Umbilical cord (tissue), 2 donors: ENCODE data around the gene CENPN. TPM values are rescaled to one million over a fixed set of nuclear protein-coding genes. Genes with fewer than 3 reads are reported as not detected.

Source experiments
- DNase-seq: peaks from one replicate; pipeline ENCODE4 v3.0.0-alpha.2; 2015; ENCODE audit warnings: low spot score
- total RNA-seq: library from RNA; depleted of rRNA; stranded (reverse); fragments of >200 nt; gene quantifications from one replicate; pipeline ENCODE4 v1.2.3, GENCODE V29; 2014; ENCODE audit warnings: low replicate concordance; ENCODE audit not compliant: insufficient read depth

Gene CENPN, protein sequence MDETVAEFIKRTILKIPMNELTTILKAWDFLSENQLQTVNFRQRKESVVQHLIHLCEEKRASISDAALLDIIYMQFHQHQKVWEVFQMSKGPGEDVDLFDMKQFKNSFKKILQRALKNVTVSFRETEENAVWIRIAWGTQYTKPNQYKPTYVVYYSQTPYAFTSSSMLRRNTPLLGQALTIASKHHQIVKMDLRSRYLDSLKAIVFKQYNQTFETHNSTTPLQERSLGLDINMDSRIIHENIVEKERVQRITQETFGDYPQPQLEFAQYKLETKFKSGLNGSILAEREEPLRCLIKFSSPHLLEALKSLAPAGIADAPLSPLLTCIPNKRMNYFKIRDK
- 14.9 TPM for total RNA-seq

DNA sequence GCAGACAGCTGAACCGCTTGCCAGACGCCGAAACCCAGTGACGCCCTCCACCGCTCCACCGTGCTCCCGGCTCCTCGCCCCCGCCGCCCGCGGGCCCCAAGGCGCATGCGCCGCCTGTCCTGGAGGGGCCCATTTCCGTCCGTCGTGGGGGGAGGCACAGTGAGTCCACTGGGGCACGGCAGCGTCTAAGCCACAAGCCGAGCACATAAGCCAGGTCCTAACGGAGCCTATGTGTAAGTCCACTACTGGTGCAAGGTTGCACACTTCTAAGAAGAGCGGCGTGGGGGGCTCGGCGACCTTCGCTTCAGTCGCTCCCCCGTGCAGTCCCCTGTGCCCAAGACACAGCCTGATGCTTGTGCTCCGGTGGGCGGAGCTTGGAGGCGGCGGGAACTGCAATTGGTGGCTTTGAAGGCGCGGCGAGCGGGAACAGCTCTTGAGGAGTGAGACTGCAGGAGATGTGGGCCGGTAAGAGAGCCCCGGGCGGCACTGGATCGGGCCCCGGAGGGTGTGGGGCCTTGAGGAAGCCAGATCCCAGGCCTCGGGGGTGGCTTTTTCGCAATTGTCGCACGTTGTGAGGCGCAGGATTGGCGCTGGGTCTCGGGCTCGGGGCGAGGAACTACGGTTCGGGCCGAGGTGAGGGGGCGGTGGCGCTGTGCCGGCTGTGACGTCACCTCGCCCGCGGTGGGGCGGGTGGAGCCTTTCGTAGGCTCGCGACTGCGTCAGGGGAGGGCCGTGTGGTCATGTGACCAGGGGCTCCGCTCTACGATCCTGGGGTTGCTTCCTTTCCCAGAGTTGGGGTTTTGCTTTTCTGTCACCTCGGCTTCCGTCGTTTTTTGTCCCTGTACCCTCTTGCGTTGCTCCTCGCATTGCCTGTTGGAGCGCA is at the start of gene CENPN, which contains the start of gene CMC2:
Gene CENPN, plus strand, starts transcription at position 402 of the 883 bp plus-strand sequence. CDS start 4,726 bp downstream, outside the sequence.
Gene CMC2, minus strand, starts transcription at position 73 of the 883 bp plus-strand sequence. CDS start 9,491 bp downstream, outside the sequence.
- peak; percentile 100 for DNase-seq

DNA sequence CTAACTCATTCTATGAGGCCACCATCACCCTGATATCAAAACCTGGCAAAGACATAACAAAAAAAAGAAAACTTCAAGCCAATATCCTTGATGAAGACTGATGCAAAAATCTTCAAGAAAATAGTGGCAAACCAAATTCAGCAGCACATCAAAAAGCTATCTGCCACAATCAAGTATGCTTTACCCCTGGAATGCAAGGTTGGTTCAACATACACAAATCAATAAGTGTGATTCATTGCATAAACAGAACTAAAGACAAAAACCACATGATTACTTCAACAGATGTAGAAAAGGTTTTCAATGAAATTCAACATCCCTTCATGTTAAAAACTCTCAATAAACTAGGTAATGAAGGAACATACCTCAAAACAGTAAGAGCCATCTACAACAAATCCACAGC is 48.7 kb upstream of the CENPN start:
- no peak for DNase-seq

DNA sequence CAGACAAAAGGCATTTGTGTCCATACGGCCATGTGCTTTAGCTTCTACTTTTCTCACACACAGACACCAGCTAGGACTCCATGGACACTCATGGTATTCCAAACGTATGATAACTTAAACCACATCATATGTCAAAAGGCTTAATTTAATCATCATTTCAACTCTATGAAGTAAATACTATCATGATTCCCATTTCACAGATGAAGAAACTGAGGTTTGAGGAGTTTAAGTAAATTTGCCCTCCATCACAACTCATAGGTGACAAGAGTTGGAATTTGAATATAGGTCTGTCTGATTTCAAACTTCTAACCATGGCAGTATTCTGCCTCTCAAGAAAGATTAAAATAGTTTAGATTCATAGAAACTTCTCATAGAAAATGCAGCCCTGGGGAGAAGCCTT is 44.1 kb upstream of the CENPN start:
- no peak for DNase-seq

DNA sequence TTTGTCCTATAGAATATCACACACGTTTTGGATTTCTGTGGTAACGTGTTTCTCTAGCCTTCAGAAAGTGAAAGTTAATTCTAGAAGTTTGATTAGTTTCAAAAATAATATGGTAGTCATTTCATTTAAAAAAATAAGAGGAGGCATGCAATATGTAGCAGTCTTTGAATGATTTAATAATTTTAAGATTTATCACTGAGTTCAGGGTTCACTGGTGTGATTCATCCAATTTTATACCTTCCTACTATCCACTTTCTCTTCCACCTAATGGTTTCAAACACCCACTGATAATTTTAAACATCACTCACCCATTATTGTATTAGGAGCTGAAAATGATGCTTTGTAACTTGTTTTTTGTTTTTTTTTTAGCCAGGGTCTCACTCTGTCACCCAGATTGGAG is 42.7 kb upstream of the CENPN start:
- DNase-seq, result no peak

DNA sequence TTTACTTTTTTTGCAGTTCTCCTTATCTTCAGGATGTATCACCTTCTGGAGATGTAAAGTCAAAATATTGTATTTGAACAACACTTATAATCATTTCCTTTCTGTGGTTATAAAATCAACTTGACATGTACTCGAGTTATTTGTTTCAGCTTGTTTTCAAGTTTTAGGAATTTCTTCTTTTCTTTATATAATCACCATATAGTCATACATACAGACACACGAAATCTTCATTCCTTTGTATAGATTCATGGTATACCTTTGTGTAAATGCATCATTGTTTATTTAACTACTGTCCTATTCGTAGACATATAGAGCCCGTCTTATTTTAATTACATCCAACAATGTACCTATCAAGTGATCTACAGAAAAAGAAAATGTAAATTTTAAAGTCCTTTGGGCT is 40.4 kb upstream of the CENPN start:
- DNase-seq, result no peak

DNA sequence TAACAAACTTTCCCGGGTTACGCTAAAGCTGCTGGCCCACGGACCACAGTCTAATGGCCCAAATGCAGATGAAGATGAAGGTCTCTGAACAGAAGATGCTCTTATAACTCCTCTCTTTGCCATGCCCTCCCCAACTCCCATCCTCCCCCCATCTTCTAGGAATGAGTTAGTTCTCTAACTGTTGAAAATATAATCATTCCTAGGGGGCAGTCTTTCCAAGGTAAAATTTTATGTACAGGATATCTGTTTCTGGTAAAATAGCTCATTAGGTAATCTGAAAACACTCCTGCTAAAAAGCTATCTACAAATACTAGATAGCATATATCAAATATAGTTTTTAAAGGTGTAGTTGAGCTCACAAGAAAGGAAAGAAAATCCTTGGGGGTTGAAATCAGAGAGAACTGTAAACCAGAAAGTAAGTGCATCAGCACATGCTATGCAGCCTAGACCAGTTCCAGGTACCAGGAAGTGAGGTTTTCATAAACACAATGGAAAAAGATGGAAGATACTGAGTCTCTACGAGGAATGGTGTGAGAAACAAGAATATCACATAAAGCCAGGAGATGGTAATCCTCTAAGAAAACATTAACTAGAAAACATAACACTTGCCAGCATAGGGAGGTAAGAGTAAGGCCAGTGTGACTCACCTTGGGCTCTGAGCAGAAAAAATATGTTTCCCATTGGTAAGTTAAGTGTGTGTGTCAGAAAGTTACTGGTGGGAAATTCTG is 38.5 kb upstream of the CENPN start:
- DNase-seq, result no peak

DNA sequence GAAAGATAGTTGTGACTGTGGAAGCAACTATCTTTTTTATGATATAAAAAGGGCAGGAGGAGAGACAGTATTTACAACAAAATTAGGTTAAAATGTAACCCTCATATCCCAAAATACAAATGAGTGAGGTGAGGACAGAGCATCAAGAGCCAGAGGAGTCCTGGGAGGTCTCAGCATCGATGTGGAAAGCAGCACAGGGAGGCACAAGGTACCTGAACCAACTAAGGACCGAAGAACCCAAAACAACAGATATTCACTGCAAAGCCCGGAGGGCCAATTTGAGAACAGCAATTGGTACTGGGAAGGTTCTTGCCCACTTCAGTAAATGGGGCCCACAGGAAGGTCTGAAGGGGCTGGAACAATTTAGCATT is 37.9 kb upstream of the CENPN start:
- DNase-seq, result no peak

DNA sequence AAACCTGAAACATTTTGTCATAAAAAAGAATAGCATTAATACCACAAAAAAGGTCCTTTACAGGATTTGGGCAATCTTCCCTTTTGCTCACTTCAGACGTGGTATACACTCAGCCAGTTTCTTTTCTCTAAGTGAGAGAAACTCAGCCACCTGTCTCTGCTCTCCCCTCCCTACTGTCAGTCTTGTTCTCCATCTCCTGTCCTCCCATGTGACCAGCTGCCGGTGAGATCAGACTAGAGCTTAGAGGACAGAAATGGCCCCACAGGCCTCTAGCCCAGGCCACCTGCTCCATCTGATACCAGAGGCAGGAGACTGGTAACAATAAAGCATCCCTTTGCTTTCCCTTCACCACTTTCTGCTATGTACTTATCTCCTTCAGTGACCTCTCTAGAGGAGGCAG is 35.2 kb upstream of the CENPN start:
- DNase-seq, result no peak

DNA sequence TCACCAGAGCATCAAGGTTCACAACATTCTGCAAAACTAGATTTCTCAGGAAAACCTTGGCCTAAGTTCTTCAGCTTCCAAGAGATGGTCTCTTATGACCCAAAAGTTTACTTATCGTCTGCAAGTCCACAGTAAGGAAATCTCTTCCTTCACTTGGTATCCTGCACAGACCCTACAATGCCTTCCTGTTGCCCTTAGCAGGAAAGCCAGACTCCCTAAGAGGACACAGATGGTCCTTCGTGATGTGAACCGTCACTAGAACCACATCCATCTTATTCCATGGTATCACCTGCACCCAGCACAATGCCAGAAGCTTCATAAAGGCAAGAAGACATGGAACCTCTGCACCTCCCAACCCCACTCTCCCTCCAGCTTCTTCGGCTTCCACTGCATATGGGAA is 34.4 kb upstream of the CENPN start:
- no peak for DNase-seq

DNA sequence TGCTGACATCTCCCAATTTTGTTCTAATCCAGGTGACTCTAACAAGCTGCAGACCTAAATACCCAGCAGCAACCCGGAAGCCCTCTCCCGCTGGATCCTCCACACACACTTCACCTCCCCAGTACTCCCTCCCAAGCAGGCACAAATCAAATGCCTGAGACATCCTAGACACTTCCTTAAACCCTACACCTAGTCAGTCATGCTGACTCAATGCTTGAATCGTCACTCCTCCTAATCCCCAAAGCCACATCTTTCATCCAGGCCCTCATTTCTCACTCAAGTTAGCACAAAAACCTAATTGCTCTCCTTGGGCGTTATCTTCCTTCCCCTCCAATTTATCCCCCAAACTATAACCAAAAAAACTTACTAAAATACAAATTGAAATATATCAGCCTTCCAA is 33.0 kb upstream of the CENPN start:
- DNase-seq, result no peak

DNA sequence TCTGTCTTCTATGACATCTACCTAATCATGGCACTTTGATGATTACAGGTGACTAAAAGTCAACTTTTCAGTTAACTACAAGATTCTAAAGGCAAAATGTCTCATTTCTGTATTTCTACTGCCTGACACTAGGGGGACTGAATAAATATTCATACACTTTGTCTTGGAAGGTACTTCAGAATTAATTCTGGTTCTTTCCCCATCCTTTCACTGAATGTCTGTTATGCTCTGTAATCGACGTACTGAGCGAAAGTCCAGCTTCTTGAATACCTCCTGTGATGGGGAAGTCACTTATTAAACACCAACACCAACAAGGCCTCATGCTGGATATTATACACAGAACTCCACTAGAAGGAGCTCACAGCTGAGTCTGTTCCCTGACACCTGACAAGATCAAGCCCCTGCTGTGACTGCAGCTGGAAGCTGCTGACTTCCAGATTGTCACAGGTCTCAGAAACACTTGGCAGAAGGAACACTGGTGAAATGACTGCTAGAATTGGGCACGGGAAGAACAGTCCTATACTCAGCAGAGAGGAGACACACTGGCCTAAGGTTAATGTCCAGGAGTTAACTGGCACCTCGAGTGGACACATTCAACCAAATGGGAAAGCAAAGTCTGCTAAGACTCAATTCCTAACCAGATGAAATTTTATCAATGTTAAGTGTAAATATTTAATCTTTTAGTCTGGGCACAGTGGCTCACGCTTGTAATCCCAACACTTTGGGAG is 32.2 kb upstream of the CENPN start:
- no peak for DNase-seq

DNA sequence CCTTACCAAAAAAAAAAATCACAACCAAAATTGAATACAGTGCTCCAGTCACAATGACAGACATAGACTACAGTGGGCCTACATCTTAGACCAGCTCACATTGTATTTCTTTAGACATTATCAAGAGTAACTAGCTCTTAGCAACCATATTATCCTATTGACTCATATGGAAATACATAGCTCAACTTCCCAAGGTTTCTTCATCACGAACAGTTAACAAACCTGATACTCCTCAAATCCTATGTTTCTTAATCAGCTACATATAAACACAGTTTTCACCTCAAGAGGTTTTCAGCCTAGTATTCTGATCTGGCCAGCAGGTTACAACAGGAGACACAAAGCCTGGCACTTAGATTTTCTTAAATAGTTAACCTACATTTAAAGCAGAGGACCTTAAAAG is 30.1 kb upstream of the CENPN start:
- DNase-seq, result no peak

DNA sequence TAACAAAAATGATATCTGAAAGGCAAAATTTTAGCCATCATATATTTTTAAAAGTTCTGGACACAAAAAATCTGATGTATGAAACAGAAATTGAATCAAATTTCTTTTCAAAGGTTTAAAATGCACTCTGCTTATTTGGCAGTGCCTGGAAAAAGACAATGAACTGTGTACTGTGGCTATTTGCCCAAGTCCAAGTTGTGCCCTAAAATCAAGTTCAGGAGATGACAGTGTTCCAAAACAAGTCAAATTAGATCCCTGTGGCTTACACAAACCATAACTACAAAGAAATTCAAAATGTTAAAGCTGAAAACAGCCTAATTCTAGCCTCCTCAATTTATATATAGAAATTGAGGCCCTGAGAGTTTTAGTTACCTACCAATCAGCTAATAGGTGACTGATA is 25.9 kb upstream of the CENPN start:
- DNase-seq, result no peak

DNA sequence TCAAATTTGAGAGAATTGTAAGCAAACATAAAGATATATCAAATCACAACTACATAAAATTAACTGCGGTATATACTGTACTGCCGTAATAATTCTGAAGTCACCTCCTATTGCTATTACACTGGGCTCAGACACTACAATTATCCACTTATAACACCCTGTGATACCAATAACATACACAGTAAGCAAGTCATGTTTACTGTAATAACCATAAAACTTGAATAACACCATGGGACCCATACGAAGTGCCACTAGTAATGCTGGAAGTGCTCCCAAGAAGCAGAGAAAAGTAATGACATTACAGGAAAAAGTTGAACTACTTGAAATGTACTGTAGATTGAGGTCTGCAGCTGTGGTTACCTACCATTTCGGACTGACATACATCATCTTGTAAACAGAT is 24.4 kb upstream of the CENPN start:
- no peak for DNase-seq

DNA sequence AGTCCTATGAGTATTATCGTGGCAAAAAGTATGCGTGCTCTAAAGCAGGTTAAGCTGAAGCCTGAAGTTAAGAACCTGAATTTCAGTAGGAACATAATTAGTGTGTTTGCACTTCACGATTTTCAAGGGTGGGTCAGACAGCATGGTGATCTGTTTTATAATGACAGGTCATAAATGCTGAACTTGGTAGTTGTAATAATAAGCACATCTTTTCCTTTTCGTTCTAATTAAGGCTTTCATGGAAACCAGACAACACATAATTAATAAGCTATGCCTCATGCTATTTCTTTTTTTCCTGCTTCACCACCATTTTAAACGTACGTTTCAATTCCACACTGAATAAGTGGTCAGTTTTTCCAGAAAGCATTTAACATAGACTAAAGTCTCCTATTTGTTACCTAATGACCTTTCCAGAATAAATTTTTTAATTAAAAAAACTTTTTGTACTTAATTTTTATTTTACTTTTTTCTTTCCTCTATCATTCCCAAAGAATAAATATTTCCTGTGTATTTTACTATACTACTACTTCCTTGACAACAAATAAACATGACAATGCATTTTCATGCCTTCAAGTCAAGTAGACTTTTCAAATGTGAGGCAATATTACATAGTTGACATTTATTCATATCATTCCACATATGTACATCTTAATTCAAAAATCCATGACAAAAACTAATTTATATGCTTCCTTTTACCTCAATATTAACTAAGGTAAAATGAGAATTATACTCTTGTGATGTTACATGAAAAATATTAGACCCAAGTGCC is 22.7 kb upstream of the CENPN start:
- DNase-seq, result no peak

DNA sequence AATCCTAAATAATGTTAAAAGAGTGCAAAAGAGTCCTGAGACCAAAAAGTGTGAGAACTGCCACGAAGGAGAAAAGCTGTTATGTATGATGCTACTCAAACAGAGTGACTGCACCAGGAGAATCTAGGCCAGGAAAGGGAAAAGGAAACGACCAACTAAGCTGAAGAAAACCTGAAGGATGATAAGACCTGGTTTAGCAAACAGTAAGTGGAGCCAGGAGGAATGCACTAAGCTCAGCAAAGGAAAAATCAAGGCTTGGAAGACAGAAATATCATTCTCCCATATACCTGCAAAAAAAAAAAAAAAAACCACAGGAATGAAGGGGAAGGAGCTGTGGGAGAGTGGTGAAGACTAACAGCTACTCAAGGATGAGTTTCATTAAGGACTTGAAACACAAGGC is 21.4 kb upstream of the CENPN start:
- DNase-seq, result no peak

DNA sequence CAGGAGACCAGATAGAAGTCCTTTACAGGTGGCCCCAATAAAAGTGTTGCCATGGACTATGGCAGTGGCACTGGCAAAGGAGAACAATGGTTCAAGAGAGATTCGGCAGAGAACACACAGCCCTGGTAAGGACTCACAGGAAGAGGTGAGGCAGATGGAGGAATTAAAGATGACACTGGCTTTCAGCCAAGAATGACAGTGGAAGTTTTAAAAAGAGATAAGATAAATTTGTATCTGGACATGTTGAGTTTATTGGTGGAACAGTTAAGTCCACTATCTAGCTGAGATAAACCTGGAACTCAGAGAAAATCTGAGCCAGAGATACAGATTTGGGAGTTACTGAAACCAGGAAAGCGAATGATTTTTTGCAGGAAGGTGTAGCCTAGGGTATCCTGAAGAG is 20.5 kb upstream of the CENPN start:
- peak; percentile 62 for DNase-seq

DNA sequence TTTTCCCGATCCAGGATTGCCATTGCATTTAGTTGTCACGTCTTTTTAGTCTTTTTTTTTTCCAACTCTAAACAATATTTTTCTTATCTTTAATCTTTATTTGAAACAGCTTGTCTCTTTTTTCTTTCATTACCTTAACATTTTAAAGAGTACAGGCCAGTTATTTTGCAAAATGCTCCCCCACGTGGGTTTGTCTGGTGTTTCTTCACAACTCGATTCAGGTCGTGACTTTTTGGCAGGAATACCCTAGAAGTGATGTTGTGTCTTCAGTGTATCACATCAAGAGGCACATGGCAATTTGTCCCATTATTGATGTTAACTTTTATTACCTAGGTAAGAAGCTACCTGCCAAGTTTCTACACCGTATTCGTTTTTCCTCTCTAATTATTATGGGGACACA is 18.3 kb upstream of the CENPN start:
- no peak for DNase-seq

DNA sequence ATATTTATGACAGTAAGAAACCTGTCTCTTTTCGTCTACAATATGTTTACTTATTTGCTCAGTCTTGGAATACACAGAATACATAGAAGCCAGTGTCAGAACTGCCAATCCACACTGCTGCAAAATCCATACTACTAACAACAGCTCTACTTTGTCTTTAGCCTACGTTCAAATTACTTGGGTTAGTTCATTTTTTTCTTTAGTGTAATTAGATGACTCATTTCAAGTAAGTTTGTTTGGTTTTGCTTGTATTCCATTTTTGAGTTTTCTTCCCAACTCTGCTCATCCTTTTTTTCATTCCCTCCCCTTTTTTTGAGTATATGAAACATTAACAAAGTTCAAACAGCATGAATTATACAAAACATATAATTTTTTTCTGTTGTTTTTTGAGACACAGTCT is 17.2 kb upstream of the CENPN start:
- no peak for DNase-seq

DNA sequence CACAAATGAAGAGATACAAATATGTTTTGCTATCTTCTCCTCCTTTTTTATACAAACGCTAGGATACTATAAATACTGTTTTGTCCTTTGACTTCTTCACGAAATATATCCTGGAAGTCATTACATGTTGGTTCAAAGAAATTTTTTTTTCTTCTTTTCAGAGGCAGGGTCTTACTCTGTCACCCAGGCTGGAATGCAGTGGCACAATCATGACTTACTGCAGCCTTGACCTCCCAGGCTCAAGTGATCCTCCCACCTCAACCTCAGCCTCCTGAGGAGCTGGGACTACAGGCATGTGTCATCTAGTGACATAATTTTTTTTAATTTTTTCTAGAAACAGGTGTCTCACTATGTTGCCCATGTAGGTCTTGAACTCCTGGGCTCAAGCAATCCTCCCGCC is 16.4 kb upstream of the CENPN start:
- DNase-seq, result no peak

DNA sequence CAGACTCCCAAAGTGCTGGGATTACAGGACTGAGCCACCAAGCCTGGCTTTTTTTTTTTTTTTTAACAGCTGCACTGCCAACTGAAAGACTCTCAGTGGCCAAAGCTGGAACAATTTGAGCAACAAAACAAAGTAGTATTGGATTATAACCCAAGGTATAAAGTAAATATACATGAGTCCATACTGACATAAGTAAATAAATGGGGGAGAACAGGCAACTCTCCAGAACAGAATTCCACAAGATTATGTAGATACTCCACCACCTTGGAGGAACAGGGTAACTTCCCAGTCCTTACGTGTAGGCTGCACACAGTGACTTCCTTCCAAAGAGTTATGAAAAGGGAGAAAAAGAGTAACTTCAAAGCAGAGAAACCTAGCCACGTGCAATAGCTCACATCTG is 16.0 kb upstream of the CENPN start:
- no peak for DNase-seq
